GM23338 (cell line): ENCODE measurements around the gene MSANTD1.

ENCODE experiments used
- CREB1 ChIP-seq: fragments of 250-450 bp; sonication (Bioruptor Pico); IDR thresholded peaks from 2 replicates; pipeline ENCODE4 v1.5.0; 2020; ENCODE audit warnings: low read depth, mild to moderate bottlenecking, moderate library complexity
- CTCF ChIP-seq, 2 experiments: fragments of 200-600 bp in 1 of 2; sonication (generic) in 1 of 2; conservative IDR thresholded peaks; 2 replicates each; pipeline versions ENCODE4 v1.5.1 to v1.6.1; 2016 to 2017; ENCODE audit warnings: antibody characterized with exemption in 2 of 2, low read depth in 2 of 2, mild to moderate bottlenecking in 2 of 2, moderate library complexity in 1 of 2
- EZH2 ChIP-seq: fragments of 200-600 bp; sonication (generic); IDR thresholded peaks from one replicate; pipeline ENCODE4 v1.8.0; 2017; ENCODE audit warnings: antibody characterized with exemption, mild to moderate bottlenecking, low read depth; ENCODE audit not compliant: unreplicated experiment
- POLR2AphosphoS5 ChIP-seq: IDR thresholded peaks from 2 replicates; pipeline ENCODE4 v1.6.1; 2016; ENCODE audit warnings: antibody characterized with exemption, low read depth
- REST ChIP-seq: IDR thresholded peaks from one replicate; pipeline ENCODE4 v1.6.1; 2018; ENCODE audit warnings: antibody characterized with exemption; ENCODE audit not compliant: unreplicated experiment

DNA sequence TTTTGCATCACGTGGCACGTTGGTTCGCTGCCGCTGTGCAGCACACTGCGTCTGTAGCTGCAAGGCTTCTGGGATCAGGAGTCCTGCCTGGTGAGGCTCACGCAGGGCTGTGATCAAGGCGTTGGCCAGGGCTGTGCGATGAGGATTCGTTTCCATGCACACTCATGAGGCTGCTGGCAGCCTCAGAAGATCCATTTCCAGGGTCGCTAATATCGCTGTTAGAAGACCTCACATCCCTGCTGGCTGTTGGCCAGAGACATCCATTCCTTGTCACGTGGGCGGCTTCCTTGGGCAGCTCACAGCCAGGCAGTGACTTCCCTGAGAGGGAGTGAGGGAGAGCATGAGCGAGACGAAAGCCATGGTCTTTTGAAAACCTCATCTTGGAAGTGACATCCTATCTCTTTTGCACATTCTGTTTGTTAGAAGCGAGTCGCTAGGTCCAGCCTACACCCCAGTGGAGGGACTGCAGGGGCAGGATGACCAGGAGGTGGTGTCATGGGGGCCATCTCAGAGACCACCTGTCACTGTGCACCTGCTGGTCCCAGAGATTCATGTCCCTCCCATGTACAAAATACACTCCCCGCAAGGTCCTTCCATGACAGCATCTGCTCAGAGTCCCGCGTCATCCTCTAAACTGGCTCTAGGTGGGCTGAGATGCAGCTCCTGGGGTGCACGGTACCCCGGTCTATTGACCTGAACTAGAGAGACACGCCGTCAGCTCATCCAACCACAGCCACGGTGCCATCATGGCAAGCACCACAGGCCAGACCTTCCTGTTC is 56.1 kb downstream of the MSANTD1 start:
- TF ChIP-seq REST (no peak), POLR2AphosphoS5 (no peak), CREB1 (CRISPR knock-in tag) (no peak), CTCF (conservative IDR thresholded peaks at IDR 0.05; ENCODE audit: low read depth in 2 of 2) (no peak), EZH2 (no peak)
